Immature natural killer cell (primary cell): Measurements from ENCODE around the gene EIF4E. TPM values are rescaled to one million over a fixed set of nuclear protein-coding genes. Genes with fewer than 3 reads are reported as not detected.
"Not testable (repeated sequence)": the region's sequence is repeated elsewhere in the genome, so short reads cannot be mapped to it uniquely, and the experiment has no call there.

ENCODE experiments used
- DNase-seq, 3 donors: peaks; one replicate each; pipeline ENCODE4 v3.0.0; 2022; ENCODE audit warnings: mixed read lengths in 1 of 3
- H3K27ac Mint-ChIP-seq, 6 donors: one replicate each; pipeline ENCODE4 v1.8.0; 2020; ENCODE audit warnings: mixed read lengths in 6 of 6, mild to moderate bottlenecking in 5 of 6, inconsistent platforms in 4 of 6, moderate library complexity in 3 of 6
- H3K27me3 Mint-ChIP-seq, 3 donors: one replicate each; pipeline ENCODE4 v1.8.0; 2020 to 2021; ENCODE audit warnings: low read depth in 3 of 3, mild to moderate bottlenecking in 3 of 3, mixed read lengths in 3 of 3, moderate library complexity in 3 of 3, inconsistent platforms in 1 of 3
- H3K36me3 Mint-ChIP-seq, 3 donors: one replicate each; pipeline ENCODE4 v1.8.0; 2020; ENCODE audit warnings: mixed read lengths in 3 of 3, inconsistent platforms in 2 of 3, mild to moderate bottlenecking in 2 of 3
- H3K4me1 Mint-ChIP-seq, 2 donors: one replicate each; pipeline ENCODE4 v1.8.0; 2020; ENCODE audit warnings: inconsistent platforms in 2 of 2, mild to moderate bottlenecking in 2 of 2, mixed read lengths in 2 of 2, moderate library complexity in 1 of 2
- H3K4me3 Mint-ChIP-seq, 5 donors: one replicate each; pipeline ENCODE4 v1.8.0; 2020; ENCODE audit warnings: mild to moderate bottlenecking in 5 of 5, mixed read lengths in 5 of 5, inconsistent platforms in 3 of 5, moderate library complexity in 3 of 5
- H3K9me3 Mint-ChIP-seq, 6 donors: one replicate each; pipeline ENCODE4 v1.8.0; 2020; ENCODE audit warnings: mild to moderate bottlenecking in 6 of 6, mixed read lengths in 6 of 6, inconsistent platforms in 4 of 6, moderate library complexity in 3 of 6
- polyA plus RNA-seq, 3 donors: library from polyadenylated mRNA; unstranded; fragments of 300-500 nt; fragmentation: Illumina TruSeq; gene quantifications; one replicate each; pipeline ENCODE4 v1.2.3, GENCODE V29; 2021

The EIF4E gene
- polyA plus RNA-seq, 3 donors from 2014 or later: 43.8 to 95.0 (median 69.4) TPM

DNA sequence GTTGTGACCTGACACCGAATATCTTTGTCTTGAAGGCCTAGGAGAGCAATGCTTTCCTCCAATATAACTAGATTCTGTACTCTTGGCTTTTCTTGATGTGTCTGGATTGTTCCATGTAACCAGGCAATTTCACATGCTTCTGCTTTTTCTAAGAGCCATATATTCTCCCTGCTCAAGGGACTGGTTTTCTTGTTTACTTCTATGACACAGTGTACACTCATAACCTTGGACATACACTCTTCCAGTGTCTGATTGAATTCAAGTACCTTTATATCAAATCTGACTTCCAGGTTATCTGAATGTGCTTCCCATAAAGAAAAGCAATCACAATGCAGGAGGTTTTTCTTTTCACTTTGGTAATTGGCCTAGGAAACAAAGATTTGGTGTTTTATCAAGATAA is 17.4 kb upstream of the EIF4E start:
- DNase-seq: no peak
- Mint-ChIP-seq H3K36me3 (no peaks in the 10 kb centered on the region), H3K27me3 (peaks cover 0 to 3% (median 0%) of the 10 kb centered on the region in 3 donors), H3K27ac (no peak overlapping the region), H3K4me1 (no peaks in the 10 kb centered on the region), H3K4me3 (no peak overlapping the region), H3K9me3 (no peaks in the 10 kb centered on the region)

DNA sequence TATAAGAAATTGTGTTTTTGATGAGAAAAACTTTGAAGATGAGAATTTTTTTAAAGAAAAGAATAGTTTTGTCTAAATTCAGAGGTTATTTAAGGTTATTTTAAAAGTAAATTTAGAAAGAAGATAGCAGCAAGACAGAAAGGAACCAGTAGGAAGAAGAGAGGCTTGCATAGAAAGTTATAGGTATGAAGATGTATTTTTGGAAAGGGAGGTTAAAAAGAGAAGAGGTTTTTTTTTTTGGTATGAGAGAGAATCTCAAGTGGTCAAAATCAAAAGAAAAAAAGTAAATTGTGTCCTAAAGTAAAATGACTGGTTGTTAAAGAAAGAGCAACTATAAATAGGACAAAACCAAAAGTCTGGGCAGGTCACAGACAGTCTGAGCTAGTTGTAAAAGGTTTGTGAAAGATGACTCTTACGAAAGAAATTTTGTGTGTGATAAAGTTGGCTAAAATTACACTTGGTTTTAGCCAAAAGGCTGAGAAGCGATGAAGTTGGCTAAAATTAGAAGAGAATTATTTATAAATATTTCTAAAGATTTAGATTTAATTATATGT is 16.4 kb upstream of the EIF4E start:
- no peak overlapping the region for H3K4me3 Mint-ChIP-seq
- H3K27me3 Mint-ChIP-seq: peaks cover 0 to 3% (median 0%) of the 10 kb centered on the region in 3 donors
- H3K4me1 Mint-ChIP-seq: no peaks in the 10 kb centered on the region
- H3K36me3 Mint-ChIP-seq: no peaks in the 10 kb centered on the region
- no peak overlapping the region for H3K27ac Mint-ChIP-seq
- no peaks in the 10 kb centered on the region for H3K9me3 Mint-ChIP-seq
- no peak for DNase-seq

DNA sequence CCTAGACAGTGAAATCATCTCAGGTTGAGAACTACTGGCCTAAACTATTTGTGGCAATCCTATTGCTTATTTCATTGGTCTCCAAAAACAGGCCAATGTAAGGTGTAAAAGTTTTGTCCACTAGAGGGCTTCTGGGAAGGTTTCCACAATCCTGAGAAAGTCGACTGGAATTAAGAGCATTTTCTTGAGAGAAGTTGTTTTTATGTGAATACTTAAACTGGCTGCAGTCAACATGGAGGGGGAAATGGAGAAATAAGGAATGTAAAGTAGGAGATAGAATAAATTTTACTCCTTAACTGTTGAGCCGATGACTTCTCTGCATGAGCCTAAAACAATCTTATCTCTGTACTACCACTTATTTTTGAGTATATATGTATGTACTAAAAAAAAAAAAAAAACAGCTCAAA is 11.0 kb upstream of the EIF4E start:
- H3K36me3 Mint-ChIP-seq: no peaks in the 10 kb centered on the region
- H3K27me3 Mint-ChIP-seq: peaks cover 0 to 2% (median 1%) of the 10 kb centered on the region in 3 donors
- H3K4me3 Mint-ChIP-seq: no peak overlapping the region
- no peaks in the 10 kb centered on the region for H3K4me1 Mint-ChIP-seq
- peak; percentile 8 to 24 (median 21) for DNase-seq
- H3K27ac Mint-ChIP-seq: no peak overlapping the region
- no peaks in the 10 kb centered on the region for H3K9me3 Mint-ChIP-seq

DNA sequence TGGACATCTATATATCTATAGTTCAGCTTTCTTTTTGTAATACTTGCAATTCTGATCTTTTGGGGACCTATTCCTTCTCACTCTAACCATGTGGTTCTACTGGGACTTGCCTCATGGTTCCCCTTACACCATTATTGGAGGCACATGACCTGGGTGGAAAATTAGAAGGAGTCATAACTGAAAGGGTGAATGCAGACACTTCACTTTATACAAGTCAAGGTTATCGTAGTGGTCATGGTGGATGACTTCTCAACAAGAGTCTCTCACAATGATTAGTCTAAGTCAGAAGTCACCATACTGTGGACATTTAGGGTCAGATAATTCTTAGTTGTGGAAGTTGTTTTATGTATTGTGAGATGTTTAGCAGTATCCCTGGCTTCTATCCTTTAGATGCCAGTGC is 10.5 kb upstream of the EIF4E start:
- Mint-ChIP-seq H3K27me3 (peaks cover 0 to 2% (median 2%) of the 10 kb centered on the region in 3 donors), H3K9me3 (no peaks in the 10 kb centered on the region), H3K27ac (no peak overlapping the region), H3K36me3 (no peaks in the 10 kb centered on the region), H3K4me3 (no peak overlapping the region), H3K4me1 (no peaks in the 10 kb centered on the region)
- DNase-seq: no peak

DNA sequence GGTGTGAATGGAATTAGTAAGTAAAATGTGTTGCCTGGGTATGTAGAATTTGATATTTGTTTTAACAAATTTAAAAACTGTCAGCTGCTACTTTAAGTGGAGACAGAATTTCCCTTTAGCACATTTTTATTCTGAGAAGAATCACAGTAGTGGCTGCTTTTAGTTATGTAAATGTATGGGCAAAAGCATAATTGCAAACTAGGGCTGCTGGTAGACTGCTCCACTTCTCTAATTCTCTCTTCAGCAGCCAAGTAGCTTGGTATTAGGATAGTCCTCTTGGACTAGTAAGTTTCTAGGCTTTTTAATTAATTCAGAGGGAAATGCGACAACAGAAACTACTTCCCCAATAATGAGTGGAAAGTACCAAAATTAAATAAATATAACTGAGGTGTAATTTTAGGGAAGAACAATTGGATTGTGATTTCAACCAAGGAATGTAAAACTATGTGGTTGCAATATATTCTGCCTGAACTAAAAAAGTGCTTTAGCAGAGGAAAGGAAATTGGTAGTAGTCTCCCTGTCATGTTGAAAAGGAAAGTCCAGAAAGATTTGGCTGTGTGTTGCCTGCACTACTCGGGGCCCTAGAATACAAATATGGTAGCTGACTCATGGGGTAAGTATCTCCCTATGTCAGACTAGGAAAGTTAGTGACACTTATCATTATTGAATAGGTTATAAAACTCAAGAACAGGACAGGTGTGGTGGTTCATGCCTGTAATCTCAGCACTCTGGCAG is 9.2 kb upstream of the EIF4E start:
- peaks cover 0 to 2% (median 2%) of the 10 kb centered on the region in 3 donors for H3K27me3 Mint-ChIP-seq
- DNase-seq: no peak
- H3K9me3 Mint-ChIP-seq: no peaks in the 10 kb centered on the region
- no peaks in the 10 kb centered on the region for H3K4me1 Mint-ChIP-seq
- H3K27ac Mint-ChIP-seq: no peak overlapping the region
- H3K36me3 Mint-ChIP-seq: no peaks in the 10 kb centered on the region
- no peak overlapping the region for H3K4me3 Mint-ChIP-seq

DNA sequence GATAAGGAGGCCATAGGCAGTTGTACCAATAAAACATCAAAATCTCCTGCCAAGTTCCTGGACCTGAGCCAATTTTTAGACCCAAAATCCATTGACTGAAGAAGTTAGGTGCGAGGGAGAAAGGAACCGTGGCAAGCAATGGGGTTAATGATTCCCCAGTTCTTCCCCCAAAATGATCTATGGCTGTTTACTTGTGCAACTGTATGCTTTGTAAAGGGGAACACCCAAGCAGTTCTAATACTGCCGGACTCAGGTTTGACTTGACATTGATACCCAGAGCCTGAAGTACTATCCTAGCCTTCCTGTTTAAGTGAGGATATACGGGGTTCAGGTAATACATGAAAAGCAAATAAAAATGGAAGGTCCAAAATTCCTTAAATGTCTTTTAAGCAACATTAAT is 6.7 kb upstream of the EIF4E start:
- Mint-ChIP-seq H3K36me3 (no peaks in the 10 kb centered on the region), H3K9me3 (no peaks in the 10 kb centered on the region), H3K4me3 (no peak overlapping the region), H3K4me1 (peaks cover 0 to 4% of the 10 kb centered on the region in 2 donors), H3K27me3 (peaks cover 0 to 2% (median 2%) of the 10 kb centered on the region in 3 donors), H3K27ac (no peak overlapping the region)
- no peak for DNase-seq

DNA sequence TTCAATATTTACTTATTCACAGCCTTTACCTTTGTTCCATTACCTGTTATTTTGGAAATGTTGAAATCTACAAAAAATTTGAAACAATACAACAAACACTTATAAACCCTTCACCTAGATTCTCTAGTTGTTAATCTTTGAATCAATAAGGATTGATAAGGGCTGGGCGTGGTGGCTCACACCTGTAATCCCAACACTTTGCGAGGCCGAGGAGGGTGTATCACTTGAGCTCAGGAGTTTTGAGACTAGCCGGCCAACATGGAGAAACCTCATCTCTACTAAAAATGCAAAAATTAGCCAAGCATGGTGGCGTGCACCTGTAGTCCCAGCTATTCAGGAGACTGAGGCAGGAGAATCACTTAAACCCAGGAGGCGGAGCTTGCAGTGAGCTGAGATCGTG is 5.9 kb upstream of the EIF4E start:
- not testable (repeated sequence) for DNase-seq, H3K4me3 Mint-ChIP-seq, H3K27ac Mint-ChIP-seq, H3K27me3 Mint-ChIP-seq, H3K36me3 Mint-ChIP-seq, H3K9me3 Mint-ChIP-seq
- H3K4me1 Mint-ChIP-seq: peaks cover 7 to 11% of the 10 kb centered on the region in 2 donors

DNA sequence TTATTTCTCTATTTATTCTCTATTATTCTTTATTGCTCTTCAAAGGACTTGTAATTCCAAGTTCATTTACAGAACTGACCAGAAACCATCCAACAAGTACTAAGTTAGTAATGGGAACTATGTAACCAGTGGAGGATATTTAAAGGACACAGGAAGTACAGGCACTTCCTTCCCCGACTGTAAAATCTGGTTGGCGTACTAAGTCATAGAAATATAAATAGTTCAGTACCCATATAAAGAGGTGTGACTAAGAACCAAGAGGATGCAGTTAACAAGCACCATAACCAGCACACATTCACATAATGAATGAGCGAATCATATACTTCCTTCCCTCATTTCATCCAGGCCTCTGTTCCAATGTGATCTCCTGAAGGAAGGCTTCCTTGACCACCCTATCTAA is 3.6 kb upstream of the EIF4E start:
- H3K4me3 Mint-ChIP-seq: no peak overlapping the region
- peaks cover 23 to 25% of the 10 kb centered on the region in 2 donors for H3K4me1 Mint-ChIP-seq
- H3K27ac Mint-ChIP-seq: no peak overlapping the region
- H3K36me3 Mint-ChIP-seq: no peaks in the 10 kb centered on the region
- no peak for DNase-seq
- H3K9me3 Mint-ChIP-seq: no peaks in the 10 kb centered on the region
- peaks cover 17 to 23% (median 21%) of the 10 kb centered on the region in 3 donors for H3K27me3 Mint-ChIP-seq

DNA sequence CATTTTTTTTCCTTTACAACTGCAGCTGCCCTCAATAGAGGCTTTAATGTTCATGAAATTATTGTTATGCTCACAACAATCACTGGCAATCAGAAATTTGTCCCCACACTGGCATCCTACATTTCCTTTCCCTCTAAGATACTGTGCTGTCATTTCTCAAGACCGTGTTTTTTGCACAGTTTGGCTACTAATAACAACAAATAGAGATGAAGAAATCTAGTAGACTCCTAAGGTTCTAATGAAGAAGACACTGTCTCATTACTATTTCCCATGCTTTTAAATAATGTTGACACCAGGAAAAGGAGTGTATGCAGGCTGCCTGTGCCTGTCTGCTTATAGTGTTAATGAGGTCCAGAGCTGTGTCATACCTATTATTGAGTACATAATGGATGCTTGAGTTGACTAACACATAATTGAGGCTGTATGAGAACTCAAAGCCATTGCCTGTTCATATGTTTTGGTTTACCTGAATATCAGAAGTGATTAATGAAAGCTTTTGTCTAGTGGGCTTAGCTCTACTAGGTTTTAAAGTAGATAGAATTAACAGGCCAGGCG is 1.5 kb upstream of the EIF4E start:
- Mint-ChIP-seq H3K4me1 (peaks cover 40 to 41% of the 10 kb centered on the region in 2 donors), H3K27me3 (peaks cover 17 to 23% (median 21%) of the 10 kb centered on the region in 3 donors), H3K27ac (peak overlapping the region; percentile 91 to 98 (median 94)), H3K4me3 (peak overlapping the region; percentile 92 to 100 (median 95)), H3K9me3 (no peaks in the 10 kb centered on the region), H3K36me3 (no peaks in the 10 kb centered on the region)
- DNase-seq: no peak

DNA sequence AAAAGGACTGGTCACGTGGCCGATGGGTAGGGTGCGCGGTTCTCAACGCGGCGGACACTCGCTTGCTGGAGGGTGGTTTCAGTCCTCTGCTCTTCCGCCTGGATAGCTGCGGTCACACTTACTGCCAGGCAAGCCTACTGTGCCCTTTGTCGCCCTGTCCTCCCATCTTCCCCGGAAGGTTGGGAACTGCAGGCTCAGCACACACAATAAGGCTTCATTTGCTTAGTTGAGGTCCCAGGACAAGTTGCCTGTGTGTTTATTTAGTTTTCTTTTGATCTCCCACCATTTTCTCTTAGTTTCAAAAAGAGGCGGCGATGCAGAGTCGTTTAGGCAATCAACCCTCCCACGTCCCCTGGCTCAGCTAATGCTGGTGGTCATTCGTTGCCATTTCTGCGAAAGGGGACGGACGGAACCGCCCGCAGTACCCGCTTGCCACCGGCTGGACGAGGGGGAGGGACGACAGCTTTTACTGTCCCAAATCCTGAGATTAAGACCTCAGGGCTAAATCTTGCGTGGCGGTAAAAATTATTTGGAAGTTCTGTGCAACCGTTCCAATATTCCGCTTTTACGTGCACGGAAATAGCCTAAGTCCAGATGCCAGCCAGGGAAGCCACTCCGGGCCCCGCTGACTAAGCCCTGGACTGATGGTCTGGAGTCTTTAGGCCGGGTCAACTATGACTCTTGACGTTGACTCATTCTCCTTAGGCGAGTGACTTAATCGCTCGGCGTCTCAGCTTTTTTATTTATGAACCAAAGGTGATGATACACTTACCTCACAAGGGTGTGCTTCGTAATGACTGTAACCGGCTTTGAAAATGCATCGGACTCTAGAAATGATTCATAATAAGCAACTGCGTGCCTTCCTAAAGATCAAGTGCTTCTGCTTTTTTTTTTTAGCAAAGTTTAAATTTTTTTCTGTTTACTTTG is 671 bp upstream of the EIF4E start:
- H3K27me3 Mint-ChIP-seq: peaks cover 17 to 23% (median 20%) of the 10 kb centered on the region in 3 donors
- peak overlapping the region; percentile 92 to 100 (median 95) for H3K4me3 Mint-ChIP-seq
- DNase-seq: peak; percentile 30 to 42 (median 35)
- peak overlapping the region; percentile 91 to 98 (median 94) for H3K27ac Mint-ChIP-seq
- H3K36me3 Mint-ChIP-seq: no peaks in the 10 kb centered on the region
- H3K9me3 Mint-ChIP-seq: no peaks in the 10 kb centered on the region
- peaks cover 42 to 45% of the 10 kb centered on the region in 2 donors for H3K4me1 Mint-ChIP-seq

DNA sequence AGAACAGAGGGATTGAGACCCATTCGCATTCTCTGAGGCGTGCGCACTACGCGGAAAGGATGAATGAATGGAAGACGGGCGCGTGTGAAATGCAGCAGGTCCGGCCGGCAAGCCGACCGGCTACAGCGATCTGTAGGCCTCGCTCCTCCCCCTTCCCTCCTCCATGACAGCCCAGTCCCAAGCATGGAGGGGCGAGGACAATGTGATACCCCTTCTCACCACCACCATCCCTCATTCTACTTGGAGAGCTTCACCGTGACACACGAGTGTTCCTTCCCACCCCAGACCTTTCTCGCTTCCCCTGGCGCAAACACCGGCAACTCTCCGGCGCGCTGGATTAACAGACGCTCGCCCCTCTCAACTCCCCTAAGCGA is 815 bp downstream of the EIF4E start:
- no peaks in the 10 kb centered on the region for H3K36me3 Mint-ChIP-seq
- H3K4me1 Mint-ChIP-seq: peaks cover 44 to 55% of the 10 kb centered on the region in 2 donors
- peak; percentile 57 to 60 (median 59) for DNase-seq
- H3K9me3 Mint-ChIP-seq: no peaks in the 10 kb centered on the region
- H3K4me3 Mint-ChIP-seq: peak overlapping the region; percentile 92 to 100 (median 95)
- peaks cover 17 to 23% (median 20%) of the 10 kb centered on the region in 3 donors for H3K27me3 Mint-ChIP-seq
- peak overlapping the region; percentile 91 to 98 (median 94) for H3K27ac Mint-ChIP-seq

DNA sequence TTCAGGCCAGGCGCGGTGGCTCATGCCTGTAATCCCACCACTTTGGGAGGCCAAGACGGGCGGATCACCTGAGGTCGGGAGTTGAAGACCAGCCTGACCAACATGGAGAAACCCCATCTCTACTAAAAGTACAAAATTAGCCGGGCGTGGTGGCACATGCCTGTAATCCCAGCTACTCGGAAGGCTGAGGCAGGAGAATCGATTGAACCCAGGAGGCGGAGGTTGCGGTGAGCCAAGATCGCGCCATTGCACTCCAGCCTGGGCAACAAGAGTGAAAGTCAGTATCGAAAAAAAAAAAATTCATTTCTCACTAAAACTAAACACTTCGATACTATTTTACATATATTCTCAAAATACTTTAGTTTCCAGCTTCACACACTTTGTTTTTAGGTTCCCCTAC is 2.7 kb downstream of the EIF4E start:
- peaks cover 42 to 62% of the 10 kb centered on the region in 2 donors for H3K4me1 Mint-ChIP-seq
- H3K9me3 Mint-ChIP-seq, H3K36me3 Mint-ChIP-seq, DNase-seq: not testable (repeated sequence)
- peak overlapping the region in 2 of 5 donors; percentile 18 to 27 for H3K4me3 Mint-ChIP-seq
- peaks cover 17 to 23% (median 20%) of the 10 kb centered on the region in 3 donors for H3K27me3 Mint-ChIP-seq
- peak overlapping the region in 2 of 6 donors; percentile 34 to 53 for H3K27ac Mint-ChIP-seq

DNA sequence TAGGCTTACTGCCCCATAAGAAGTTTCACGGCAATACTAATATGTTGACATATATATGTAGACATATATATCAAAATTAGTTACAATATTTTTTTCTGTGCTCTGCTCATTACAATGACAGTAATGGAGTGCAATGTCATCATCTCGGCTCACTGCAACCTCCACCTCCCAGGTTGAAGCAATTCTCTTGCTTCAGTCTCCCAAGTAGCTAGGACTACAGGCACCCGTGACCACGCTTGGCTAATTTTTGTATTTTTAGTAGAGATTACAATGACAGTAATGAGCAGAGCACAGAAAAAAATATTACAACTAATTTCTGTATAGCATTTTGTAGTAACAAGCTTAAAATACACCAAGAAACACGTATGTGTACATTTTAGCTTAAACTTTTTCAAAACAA is 7.6 kb downstream of the EIF4E start:
- H3K27me3 Mint-ChIP-seq: peaks cover 0 to 2% (median 0%) of the 10 kb centered on the region in 3 donors
- H3K36me3 Mint-ChIP-seq: no peaks in the 10 kb centered on the region
- no peak for DNase-seq
- H3K27ac Mint-ChIP-seq: no peak overlapping the region
- H3K4me3 Mint-ChIP-seq: no peak overlapping the region
- peaks cover 31 to 42% of the 10 kb centered on the region in 2 donors for H3K4me1 Mint-ChIP-seq
- no peaks in the 10 kb centered on the region for H3K9me3 Mint-ChIP-seq
